AG04450 (cell line): Measurements from ENCODE around the gene PAH. TPM values are rescaled to one million over a fixed set of nuclear protein-coding genes. Genes with fewer than 3 reads are reported as not detected.

Experiments
- CTCF ChIA-PET: fragments of 300-600, 350-600 bp; formaldehyde crosslinking; extraction: SDS; loops from one replicate; lab custom pipeline; 2022; ENCODE audit warnings: antibody characterized with exemption, inconsistent platforms; lab: Charles Lee
- POLR2A ChIA-PET: fragments of 350-600 bp; formaldehyde crosslinking; extraction: SDS; loops from one replicate; lab custom pipeline; 2021; ENCODE audit warnings: antibody characterized with exemption, inconsistent platforms; lab: Yijun Ruan, JAX
- DNase-seq: peaks from one replicate; pipeline ENCODE4 v3.0.0-alpha.2; 2011; ENCODE audit warnings: low read depth, low spot score
- H3K27ac ChIP-seq: one replicate; pipeline ENCODE4 v1.5.1; 2012; ENCODE audit warnings: low read depth, low read length, control low read depth
- H3K27me3 ChIP-seq: one replicate; pipeline ENCODE4 v1.6.0; 2012; ENCODE audit warnings: low read length; ENCODE audit not compliant: control insufficient read depth, insufficient read depth
- H3K4me3 ChIP-seq: 2 replicates; pipeline ENCODE4 v1.5.1; 2011; ENCODE audit warnings: mild to moderate bottlenecking, low read depth, low read length, control low read depth
- H3K9me3 ChIP-seq: 2 replicates; pipeline ENCODE4 v1.5.1; 2012; ENCODE audit warnings: low read length; ENCODE audit not compliant: control insufficient read depth, insufficient read depth
- polyA minus RNA-seq: library from RNA; depleted of rRNA, polyadenylated mRNA; stranded (reverse); fragments of >200 nt; gene quantifications from 2 replicates; pipeline ENCODE4 v1.2.3, GENCODE V29; 2011; rRNA and poly(A)+ RNA removed
- polyA plus RNA-seq: library from polyadenylated mRNA; depleted of rRNA; stranded (reverse); fragments of >200 nt; gene quantifications from 2 replicates; pipeline ENCODE4 v1.2.3, GENCODE V29; 2011; rRNA removed
- TF ChIP-seq, protein P1 (sequence below): IDR thresholded peaks from 2 replicates; pipeline ENCODE4 v1.5.1; 2011; ENCODE audit warnings: low read depth, low read length, control low read depth, inconsistent platforms

Gene PAH
- polyA plus RNA-seq: not detected in 2 replicates
- polyA minus RNA-seq: not detected in 2 replicates

DNA sequence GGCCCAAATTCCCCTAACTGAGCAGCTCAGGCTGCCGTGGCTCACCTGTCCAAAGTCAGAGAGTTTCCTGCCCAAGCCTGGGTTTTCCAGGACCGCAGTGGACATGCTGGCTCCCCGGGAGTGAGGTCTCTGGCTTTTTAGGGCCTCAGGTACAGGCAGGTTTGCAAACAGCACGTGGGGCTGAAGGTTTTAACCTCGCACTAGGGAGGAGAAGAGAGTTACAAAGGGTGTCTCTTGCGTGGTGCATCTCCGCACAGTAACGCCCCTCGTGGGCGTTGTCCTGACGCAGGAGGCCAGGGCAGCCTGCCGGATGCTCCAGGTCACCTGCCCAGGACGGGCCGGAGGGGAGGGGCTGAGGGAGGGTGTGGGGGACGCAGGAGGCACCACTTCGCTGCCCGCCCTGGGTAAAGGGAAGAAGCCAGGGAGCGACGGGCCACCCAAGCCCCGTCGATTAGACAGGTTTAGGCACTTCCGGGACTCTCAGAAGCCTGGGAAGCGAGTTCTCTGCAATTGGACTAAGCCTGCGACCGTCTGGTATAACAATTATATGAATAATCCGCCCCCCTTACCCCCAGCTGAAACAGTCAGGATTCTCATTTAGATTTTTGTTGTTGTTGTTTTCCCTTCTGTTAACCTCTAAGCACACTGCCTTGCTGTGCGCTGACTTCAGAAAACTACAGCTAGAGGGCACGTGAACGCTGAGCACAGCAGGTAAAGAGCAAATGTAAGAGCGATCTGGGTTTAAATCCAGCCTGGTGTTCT, at the start of gene PAH:
Gene PAH (minus strand): TSS at position 219 of the 762 bp plus-strand sequence. CDS start 114 bp downstream, at position 105.
- Histone ChIP-seq H3K9me3 (peaks cover 9% of the 10 kb centered on the region), H3K4me3 (no peak within 1 kb of the TSS), H3K27ac (no peak within 1 kb of the TSS), H3K27me3 (no peaks in the 10 kb centered on the region)
- ChIA-PET CTCF (no interaction called here), POLR2A (no interaction called here)
- TF ChIP-seq, protein P1, sequence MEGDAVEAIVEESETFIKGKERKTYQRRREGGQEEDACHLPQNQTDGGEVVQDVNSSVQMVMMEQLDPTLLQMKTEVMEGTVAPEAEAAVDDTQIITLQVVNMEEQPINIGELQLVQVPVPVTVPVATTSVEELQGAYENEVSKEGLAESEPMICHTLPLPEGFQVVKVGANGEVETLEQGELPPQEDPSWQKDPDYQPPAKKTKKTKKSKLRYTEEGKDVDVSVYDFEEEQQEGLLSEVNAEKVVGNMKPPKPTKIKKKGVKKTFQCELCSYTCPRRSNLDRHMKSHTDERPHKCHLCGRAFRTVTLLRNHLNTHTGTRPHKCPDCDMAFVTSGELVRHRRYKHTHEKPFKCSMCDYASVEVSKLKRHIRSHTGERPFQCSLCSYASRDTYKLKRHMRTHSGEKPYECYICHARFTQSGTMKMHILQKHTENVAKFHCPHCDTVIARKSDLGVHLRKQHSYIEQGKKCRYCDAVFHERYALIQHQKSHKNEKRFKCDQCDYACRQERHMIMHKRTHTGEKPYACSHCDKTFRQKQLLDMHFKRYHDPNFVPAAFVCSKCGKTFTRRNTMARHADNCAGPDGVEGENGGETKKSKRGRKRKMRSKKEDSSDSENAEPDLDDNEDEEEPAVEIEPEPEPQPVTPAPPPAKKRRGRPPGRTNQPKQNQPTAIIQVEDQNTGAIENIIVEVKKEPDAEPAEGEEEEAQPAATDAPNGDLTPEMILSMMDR: no peak
- no peak for DNase-seq

DNA sequence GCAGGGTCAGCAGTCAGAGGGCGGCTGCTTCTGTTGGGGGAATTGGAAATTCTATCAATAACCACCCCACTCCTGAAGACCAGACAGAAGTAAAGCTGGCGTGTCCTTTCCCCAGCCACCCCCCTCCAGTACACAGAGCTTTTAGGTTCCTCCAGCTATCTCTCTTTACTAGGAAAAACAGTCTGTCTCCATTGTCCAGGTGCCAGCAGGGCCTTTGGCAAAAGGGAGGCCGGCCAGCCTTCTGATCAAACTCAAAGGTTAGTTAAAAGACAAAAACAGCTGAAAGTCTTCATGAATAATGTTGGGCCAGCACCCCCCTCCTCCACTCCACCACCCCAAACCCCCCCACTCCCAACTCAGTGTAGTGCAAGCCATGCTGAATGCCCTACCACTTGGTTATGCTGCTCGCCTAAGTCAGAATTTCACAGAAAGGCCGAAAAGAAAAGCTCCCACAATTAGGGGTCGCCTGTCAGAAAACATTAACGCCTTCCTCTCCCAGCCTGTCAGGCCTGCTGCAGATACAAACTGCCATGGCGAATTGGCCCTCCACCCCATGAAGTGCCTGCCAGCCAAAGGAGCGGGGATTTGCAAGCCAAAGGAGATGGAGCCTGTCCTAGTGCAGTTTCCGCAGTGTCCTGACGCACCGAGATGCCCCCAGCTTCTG, 49.3 kb upstream of the PAH start:
- no peak for DNase-seq
- Histone ChIP-seq H3K4me3 (no peak overlapping the region), H3K9me3 (peaks cover 3% of the 10 kb centered on the region; the same call in 1 of the 2 replicates), H3K27ac (no peak overlapping the region), H3K27me3 (peaks cover 19% of the 10 kb centered on the region)
- POLR2A ChIA-PET: no interaction called here
- CTCF ChIA-PET: interaction anchor here (0.6 kb wide), 1 partner anchor 410 kb away, joined by 5 read pairs; no protein-coding TSS in a partner anchor
- TF ChIP-seq, protein P1: no peak

DNA sequence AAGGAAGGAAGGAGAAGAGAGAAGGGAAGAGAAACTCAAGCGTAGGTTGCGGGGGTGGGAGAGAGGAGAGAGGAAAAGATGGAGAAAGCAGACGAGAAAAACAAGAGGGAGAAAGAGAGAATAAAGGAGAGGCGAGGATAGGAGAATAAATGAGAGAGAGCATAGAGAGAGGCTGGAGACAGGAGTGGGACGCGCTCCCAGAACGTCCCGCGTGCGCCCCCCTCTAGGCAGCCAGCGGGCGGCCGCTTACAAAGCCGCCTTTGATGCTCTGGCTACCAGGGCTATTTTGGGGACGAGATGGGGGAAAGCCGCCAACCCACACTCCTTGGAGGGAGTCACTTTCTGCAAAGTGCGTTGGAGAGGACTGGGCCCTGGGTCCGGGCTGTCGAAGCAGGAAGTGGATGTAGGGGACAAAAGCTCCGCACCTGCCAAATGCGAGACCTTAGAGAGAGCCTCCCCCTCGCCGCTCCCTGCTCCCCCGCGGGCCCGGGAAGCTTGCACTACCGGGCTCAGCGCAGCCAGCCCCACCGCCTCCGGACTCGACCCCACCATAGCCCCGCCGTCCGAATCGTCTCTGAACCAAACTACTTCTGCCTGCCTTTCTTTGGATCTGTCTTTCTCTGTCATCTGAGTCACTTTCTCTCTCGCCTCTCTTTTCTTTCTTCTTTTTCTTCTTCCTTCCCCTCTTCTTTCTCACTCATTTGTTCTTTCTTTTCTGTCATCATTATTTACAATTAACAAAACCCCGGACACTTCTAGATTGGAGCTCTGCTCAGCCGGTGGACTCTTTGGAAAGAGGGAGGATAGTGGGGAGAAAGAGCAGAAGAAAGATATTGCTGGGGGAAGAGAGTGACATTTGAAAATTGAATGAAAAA, 48.5 kb upstream of the PAH start:
- POLR2A ChIA-PET: no interaction called here
- TF ChIP-seq, protein P1: no peak
- Histone ChIP-seq H3K27ac (no peak overlapping the region), H3K4me3 (no peak overlapping the region), H3K27me3 (peaks cover 24% of the 10 kb centered on the region), H3K9me3 (peaks cover 3% of the 10 kb centered on the region; the same call in 1 of the 2 replicates)
- DNase-seq: no peak
- CTCF ChIA-PET: no interaction called here

DNA sequence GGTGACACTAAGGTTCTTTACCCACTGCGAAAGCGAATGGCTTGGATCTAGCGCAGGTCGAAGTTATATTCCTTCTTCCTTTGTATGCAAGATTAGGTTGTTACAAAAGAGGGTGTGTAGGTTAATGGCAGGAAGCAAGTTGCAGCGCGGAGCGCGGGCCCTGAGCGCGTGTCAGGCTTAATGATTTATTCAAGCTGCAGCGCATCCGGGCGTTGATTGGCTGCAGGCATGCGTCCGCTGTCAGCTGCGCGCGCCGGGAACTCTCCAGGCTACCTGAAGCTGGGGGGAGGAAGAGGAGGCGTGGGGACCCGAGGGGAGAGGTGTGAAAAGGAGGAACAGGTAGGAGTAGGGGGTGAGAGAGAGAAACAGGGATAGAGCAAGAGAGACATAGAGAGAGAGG, 47.8 kb upstream of the PAH start:
- no peak for DNase-seq
- Histone ChIP-seq H3K4me3 (no peak overlapping the region), H3K27me3 (peaks cover 27% of the 10 kb centered on the region), H3K9me3 (peaks cover 3% of the 10 kb centered on the region; the same call in 1 of the 2 replicates), H3K27ac (no peak overlapping the region)
- CTCF ChIA-PET: no interaction called here
- TF ChIP-seq, protein P1: no peak
- POLR2A ChIA-PET: no interaction called here
